ENCODE results near the gene ZNF747. TPM values are rescaled to one million over a fixed set of nuclear protein-coding genes. Genes with fewer than 3 reads are reported as not detected.
A peak's percentile ranks its signal among the peaks of the same experiment; 100 is the strongest.

The ZNF747 gene
- total RNA-seq, 4 donors from 2014 or later = 16.0 to 25.7 (median 16.8) TPM

GRCh38 chr16:30569281-30569680 is 34.6 kb upstream of the ZNF747 start:
- Histone ChIP-seq H3K9me3 (no peaks in the 10 kb centered on the region), H3K36me3 (no peaks in the 10 kb centered on the region), H3K4me3 (no peak overlapping the region), H3K27me3 (no peaks in the 10 kb centered on the region), H3K4me1 (peaks cover 12 to 34% (median 24%) of the 10 kb centered on the region in 4 donors), H3K27ac (peak overlapping the region in 1 of 4 donors; percentile 69)
- TF ChIP-seq CTCF (IDR thresholded peaks at IDR 0.05) (no peak), EP300 (IDR thresholded peaks at IDR 0.05; ENCODE audit: low read depth) (no peak), POLR2AphosphoS5 (IDR thresholded peaks at IDR 0.05) (no peak)
- DNase-seq = no peak
- WGBS, 2 donors (ENCODE audit: low coverage in 1 of 2) = 97% methylated on average over 3 of the region's 3 CpGs; no CpG with 5 or more reads in 1 of the 2 donors
- intact Hi-C loops (cut with DNase I; ENCODE audit: low total_unique reads) = no loop called here
- in situ Hi-C loops (cut with MboI; ENCODE audit: low pct_ligation_motif_present in 1 of 4, low pct_unique_long_range_greater_than_20kb in 1 of 4, low sequenced_read_pairs in 3 of 4) = loop anchor here in 1 of 4 donors (25.0 kb wide), 1 partner anchor 132 kb away; the partner anchor contains the start of genes DCTPP1 and SEPHS2

- Histone ChIP-seq H3K36me3 (no peaks in the 10 kb centered on the region), H3K4me1 (peaks cover 12 to 34% (median 24%) of the 10 kb centered on the region in 4 donors), H3K27ac (peak overlapping the region; percentile 29 to 69 (median 48)), H3K9me3 (no peaks in the 10 kb centered on the region), H3K27me3 (no peaks in the 10 kb centered on the region), H3K4me3 (no peak overlapping the region)
- intact Hi-C loops (cut with DNase I; ENCODE audit: low total_unique reads) = no loop called here
- 25 to 42% methylated on average over 1 to 6 of the region's 6 CpGs for WGBS, 2 donors (ENCODE audit: low coverage in 1 of 2)
- in situ Hi-C loops (cut with MboI; ENCODE audit: low pct_ligation_motif_present in 1 of 4, low pct_unique_long_range_greater_than_20kb in 1 of 4, low sequenced_read_pairs in 3 of 4) = loop anchor here in 1 of 4 donors (25.0 kb wide), 1 partner anchor 131 kb away; the partner anchor contains the start of genes DCTPP1 and SEPHS2
- DNase-seq = peak; percentile 46
- TF ChIP-seq POLR2AphosphoS5 (IDR thresholded peaks at IDR 0.05) (no peak), POLR2A (IDR thresholded peaks at IDR 0.05) (no peak), EP300 (IDR thresholded peaks at IDR 0.05; ENCODE audit: low read depth) (no peak), CTCF (IDR thresholded peaks at IDR 0.05) (no peak)
Observed at GRCh38 chr16:30567991-30568638, 33.5 kb upstream of the ZNF747 start.

DNA sequence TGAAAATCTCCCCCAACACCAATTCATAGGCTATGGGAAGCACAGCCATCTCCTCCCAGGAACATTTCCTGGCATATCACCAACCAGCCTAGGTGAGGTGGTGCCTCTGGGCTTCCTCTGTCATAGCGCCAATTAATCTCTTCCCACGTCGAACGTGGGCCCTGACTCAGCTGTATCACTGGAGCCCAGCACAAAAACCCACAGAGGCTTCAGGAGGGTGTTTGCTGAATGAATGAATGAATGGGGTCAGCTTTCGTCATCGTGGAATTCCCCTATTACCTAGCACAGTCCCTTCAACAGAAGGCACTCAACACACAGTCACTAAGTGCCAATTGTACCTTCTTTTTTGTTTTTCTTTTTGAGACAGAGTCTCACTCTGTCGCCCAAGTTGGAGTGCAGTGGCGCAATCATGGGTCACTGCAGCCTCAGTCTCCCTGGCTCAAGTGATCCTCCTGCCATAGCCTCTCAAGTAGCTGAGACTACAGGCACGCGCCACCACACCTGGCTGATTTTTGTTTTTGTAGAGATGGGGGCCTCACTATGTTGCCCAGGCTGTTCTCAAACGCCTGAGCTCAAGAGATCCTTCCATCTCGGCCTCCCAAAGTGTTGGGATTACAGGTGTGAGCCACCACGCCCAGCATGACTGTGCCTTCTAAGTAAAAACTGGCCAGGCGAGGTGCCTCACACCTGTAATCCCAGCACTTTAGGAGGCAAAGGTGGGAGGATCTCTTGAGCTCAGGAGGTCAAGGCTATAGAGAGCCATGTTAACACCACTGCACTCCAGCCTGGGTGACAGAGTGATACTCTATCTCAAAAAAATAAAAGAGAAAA is 32.7 kb upstream of the ZNF747 start:
- H3K9me3 ChIP-seq = no peaks in the 10 kb centered on the region
- H3K4me3 ChIP-seq = no peak overlapping the region
- intact Hi-C loops (cut with DNase I; ENCODE audit: low total_unique reads) = no loop called here
- peaks cover 8 to 28% (median 20%) of the 10 kb centered on the region in 4 donors for H3K4me1 ChIP-seq
- TF ChIP-seq CTCF (IDR thresholded peaks at IDR 0.05) = no peak
- H3K27ac ChIP-seq = peak overlapping the region; percentile 29 to 69 (median 38)
- no peak for DNase-seq
- no peaks in the 10 kb centered on the region for H3K36me3 ChIP-seq
- in situ Hi-C loops (cut with MboI; ENCODE audit: low pct_ligation_motif_present in 1 of 4, low pct_unique_long_range_greater_than_20kb in 1 of 4, low sequenced_read_pairs in 3 of 4) = loop anchor here in 1 of 4 donors (25.0 kb wide), 1 partner anchor 130 kb away; the partner anchor contains the start of genes DCTPP1 and SEPHS2
- WGBS, 2 donors (ENCODE audit: low coverage in 1 of 2) = 68 to 76% methylated on average over 5 to 14 of the region's 14 CpGs
- H3K27me3 ChIP-seq = no peaks in the 10 kb centered on the region

DNA sequence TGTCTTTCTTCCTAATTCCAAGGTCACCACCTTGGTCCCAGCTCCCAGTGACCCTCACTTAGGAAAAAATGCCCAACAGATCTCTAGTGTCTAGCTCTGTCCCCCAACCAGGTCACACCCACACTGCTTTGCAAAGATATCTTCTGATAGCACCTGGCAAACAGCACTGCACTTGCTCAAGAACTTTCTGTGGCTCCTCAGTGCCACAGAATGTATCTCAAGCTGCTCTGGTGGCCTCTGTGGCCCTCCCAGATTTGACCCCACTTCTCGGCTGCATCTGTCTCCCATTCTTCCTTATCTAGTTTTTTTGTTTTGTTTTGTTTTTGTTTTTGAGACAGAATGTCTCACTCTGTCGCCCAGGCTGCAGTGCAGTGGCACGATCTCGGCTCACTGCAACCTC is 31.9 kb upstream of the ZNF747 start:
- H3K27ac ChIP-seq = no peak overlapping the region
- H3K4me1 ChIP-seq = peaks cover 5 to 29% (median 24%) of the 10 kb centered on the region in 4 donors
- TF ChIP-seq CTCF (IDR thresholded peaks at IDR 0.05) = no peak
- no peak for TF ChIP-seq POLR2AphosphoS5 (IDR thresholded peaks at IDR 0.05)
- no peak for TF ChIP-seq EP300 (IDR thresholded peaks at IDR 0.05; ENCODE audit: low read depth)
- no peak for DNase-seq
- H3K4me3 ChIP-seq = no peak overlapping the region
- H3K36me3 ChIP-seq = no peaks in the 10 kb centered on the region
- no peaks in the 10 kb centered on the region for H3K9me3 ChIP-seq
- 88 to 89% methylated on average over 1 to 4 of the region's 4 CpGs for WGBS, 2 donors (ENCODE audit: low coverage in 1 of 2)
- H3K27me3 ChIP-seq = no peaks in the 10 kb centered on the region
- in situ Hi-C loops (cut with MboI; ENCODE audit: low pct_ligation_motif_present in 1 of 4, low pct_unique_long_range_greater_than_20kb in 1 of 4, low sequenced_read_pairs in 3 of 4) (loop anchor here in 1 of 4 donors (25.0 kb wide), 1 partner anchor 129 kb away; the partner anchor contains the start of genes DCTPP1 and SEPHS2), intact Hi-C loops (cut with DNase I; ENCODE audit: low total_unique reads) (no loop called here)

Data from transverse colon (tissue), 4 donors.